Amniotic epithelial cell (primary cell): Measurements from ENCODE around the gene CDK5RAP2.

Source experiments
- DNase-seq: peaks from one replicate; pipeline ENCODE4 v3.0.0-alpha.2; 2010; ENCODE audit warnings: low read depth

CDK5RAP2 gene

GRCh38 chr9:120436446-120436845 lies 143.5 kb downstream of the CDK5RAP2 start:
- no peak for DNase-seq

GRCh38 chr9:120435091-120435490 lies 144.9 kb downstream of the CDK5RAP2 start:
- DNase-seq, result peak; percentile 89

- peak; percentile 88 for DNase-seq
Observed at GRCh38 chr9:120434532-120434931, 145.4 kb downstream of the CDK5RAP2 start.

GRCh38 chr9:120433701-120434100 lies 146.3 kb downstream of the CDK5RAP2 start:
- DNase-seq, result peak; percentile 80

- DNase-seq, result no peak
Observed at GRCh38 chr9:120432600-120432999, 147.4 kb downstream of the CDK5RAP2 start.

GRCh38 chr9:120431268-120431667 lies 148.7 kb downstream of the CDK5RAP2 start:
- no peak for DNase-seq

GRCh38 chr9:120424248-120424647 lies 155.7 kb downstream of the CDK5RAP2 start:
- DNase-seq, result no peak

- DNase-seq, result no peak
Observed at GRCh38 chr9:120423812-120424211, 156.2 kb downstream of the CDK5RAP2 start.

- DNase-seq, result no peak
Observed at GRCh38 chr9:120421977-120422376, 158.0 kb downstream of the CDK5RAP2 start.

GRCh38 chr9:120418315-120418714 lies 161.7 kb downstream of the CDK5RAP2 start:
- DNase-seq, result no peak

- no peak for DNase-seq
Observed at GRCh38 chr9:120416781-120417427, 163.1 kb downstream of the CDK5RAP2 start.

GRCh38 chr9:120413121-120414048 lies 166.6 kb downstream of the CDK5RAP2 start:
- no peak for DNase-seq

GRCh38 chr9:120412425-120412951 lies 167.5 kb downstream of the CDK5RAP2 start:
- peak; percentile 46 for DNase-seq

GRCh38 chr9:120411862-120412424 lies 168.0 kb downstream of the CDK5RAP2 start:
- DNase-seq, result no peak

GRCh38 chr9:120410925-120411501 lies 169.0 kb downstream of the CDK5RAP2 start:
- DNase-seq, result no peak

- DNase-seq, result no peak
Observed at GRCh38 chr9:120408680-120409258, 171.2 kb downstream of the CDK5RAP2 start.

- DNase-seq, result no peak
Observed at GRCh38 chr9:120405860-120406259, 174.1 kb downstream of the CDK5RAP2 start.

GRCh38 chr9:120405134-120405533 lies 174.8 kb downstream of the CDK5RAP2 start:
- DNase-seq, result no peak

- DNase-seq, result no peak
Observed at GRCh38 chr9:120403543-120403856, 176.5 kb downstream of the CDK5RAP2 start.

- DNase-seq, result peak; percentile 98
Observed at GRCh38 chr9:120402741-120403542, 177.0 kb downstream of the CDK5RAP2 start.

GRCh38 chr9:120399940-120400339 lies 180.0 kb downstream of the CDK5RAP2 start:
- no peak for DNase-seq
